HG02981 (cell line): Measurements from ENCODE around the gene SMYD1.

Source experiments
- ATAC-seq: cut with Tn5 transposase; IDR thresholded peaks from one replicate; pipeline ENCODE4 v1.9.1; 2021; ENCODE audit warnings: mild to moderate bottlenecking, moderate library complexity; ENCODE audit not compliant: unreplicated experiment

Gene SMYD1

GRCh38 chr2:88055371-88056128 is 12.1 kb upstream of the SMYD1 start, which contains the start of gene KRCC1:
Gene KRCC1 (minus strand): TSS chr2:88055783. CDS start chr2:88028563, 27,220 bp downstream.
- peak; percentile 92 for ATAC-seq

GRCh38 chr2:88057437-88057844 is 10.2 kb upstream of the SMYD1 start:
- ATAC-seq: no peak

DNA sequence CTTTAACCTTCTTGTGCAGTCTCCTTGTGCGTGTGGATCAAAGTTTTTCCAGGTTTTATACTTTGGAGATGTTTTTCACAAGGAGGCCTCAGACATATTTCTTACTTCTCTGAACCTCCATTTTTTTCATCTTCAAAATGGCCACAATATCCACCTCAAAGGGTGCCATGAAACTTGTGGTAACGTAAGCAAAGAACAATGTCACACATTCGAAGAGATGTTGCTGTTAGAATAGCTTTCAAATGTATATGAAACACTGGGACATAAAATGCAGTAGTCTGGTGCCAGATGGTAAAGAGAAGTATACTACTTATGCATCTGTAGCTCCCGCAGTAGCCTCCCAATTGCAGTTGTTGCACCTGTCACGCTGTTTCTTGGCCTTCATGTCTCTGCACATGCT is 9.4 kb upstream of the SMYD1 start:
- no peak for ATAC-seq

GRCh38 chr2:88059979-88060906 is 7.4 kb upstream of the SMYD1 start:
- ATAC-seq: peak; percentile 24

- ATAC-seq: no peak
Observed at GRCh38 chr2:88060907-88061275, 6.7 kb upstream of the SMYD1 start.

DNA sequence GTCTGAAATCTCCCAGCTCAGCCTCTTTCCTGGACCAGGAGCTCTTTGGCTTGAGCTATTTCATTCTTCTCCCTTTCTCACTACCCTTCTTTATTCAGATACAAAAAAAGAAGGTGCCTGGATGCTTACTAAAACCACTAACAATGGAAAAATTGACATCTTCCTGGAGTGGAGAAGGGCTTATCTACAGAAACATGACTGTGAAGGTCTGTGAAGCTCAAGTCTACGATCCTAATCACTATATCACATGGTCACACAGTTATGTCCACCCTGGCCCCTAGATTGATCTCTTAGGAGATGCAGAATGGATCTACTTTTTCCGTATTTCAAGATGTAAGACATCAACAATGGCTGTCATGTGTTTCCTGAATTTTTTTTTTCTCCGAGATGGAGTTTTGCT is 6.3 kb upstream of the SMYD1 start:
- no peak for ATAC-seq

- ATAC-seq: no peak
Observed at GRCh38 chr2:88066543-88066942, 1.1 kb upstream of the SMYD1 start.

- ATAC-seq: no peak
Observed at GRCh38 chr2:88067189-88067588, 436 bp upstream of the SMYD1 start.

DNA sequence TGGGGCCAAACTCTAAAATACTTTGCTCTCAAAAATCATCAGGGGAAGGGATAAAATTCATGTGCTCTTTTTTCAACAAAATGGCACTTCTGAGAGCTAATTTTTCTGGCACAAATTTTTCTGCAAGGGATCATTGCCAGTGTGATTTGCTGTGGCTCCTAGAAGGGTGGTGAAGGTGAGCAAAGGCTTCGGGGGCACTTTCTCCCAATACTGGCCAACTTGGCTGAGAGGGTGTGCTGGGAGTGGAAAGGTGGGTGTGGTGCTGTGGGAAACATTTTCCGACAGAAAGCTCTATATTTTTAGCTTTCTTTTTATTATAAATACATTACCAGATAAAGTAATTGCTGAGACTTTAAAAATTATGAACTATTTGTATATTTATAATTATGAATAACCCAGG is 419 bp downstream of the SMYD1 start:
- ATAC-seq: no peak

DNA sequence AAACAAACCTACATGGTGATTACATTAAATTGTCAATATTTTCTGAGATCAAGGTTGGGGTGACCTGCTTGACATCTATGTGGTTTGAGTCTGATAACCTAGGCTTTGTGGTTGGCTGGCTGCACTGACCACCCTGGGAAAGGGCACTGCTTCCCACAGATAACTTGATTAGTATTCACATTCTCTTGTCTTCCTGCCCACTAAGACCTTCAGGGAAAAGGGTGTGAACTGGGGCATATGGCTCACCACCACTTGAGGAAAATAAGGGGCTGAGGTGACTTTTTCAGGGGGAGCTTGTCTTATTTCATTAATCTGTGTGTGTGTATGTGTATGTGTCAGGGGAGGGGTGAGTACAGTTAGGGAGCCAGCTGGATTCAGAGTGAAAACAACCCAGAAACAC is 1.5 kb downstream of the SMYD1 start:
- ATAC-seq: no peak

DNA sequence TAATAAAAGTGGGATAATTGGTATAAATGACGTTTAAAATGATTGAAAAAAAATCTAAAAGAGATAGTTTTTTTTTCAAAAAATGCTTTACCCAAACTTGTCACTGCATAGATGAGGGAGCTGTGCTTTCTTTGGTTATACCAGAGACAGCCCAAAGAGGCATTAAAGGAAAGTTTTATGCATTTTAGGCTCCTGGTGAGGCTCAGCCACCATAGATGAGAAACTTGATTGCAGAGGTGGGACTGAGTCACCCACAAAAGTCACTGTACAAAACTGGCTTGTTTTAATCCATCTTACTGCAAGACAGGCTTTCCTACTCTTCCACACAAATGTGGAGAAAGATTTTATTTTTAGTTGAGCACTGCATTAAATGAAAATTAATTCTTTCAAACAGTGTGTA is 2.4 kb downstream of the SMYD1 start:
- ATAC-seq: no peak

GRCh38 chr2:88071365-88071764 is 3.7 kb downstream of the SMYD1 start:
- no peak for ATAC-seq

DNA sequence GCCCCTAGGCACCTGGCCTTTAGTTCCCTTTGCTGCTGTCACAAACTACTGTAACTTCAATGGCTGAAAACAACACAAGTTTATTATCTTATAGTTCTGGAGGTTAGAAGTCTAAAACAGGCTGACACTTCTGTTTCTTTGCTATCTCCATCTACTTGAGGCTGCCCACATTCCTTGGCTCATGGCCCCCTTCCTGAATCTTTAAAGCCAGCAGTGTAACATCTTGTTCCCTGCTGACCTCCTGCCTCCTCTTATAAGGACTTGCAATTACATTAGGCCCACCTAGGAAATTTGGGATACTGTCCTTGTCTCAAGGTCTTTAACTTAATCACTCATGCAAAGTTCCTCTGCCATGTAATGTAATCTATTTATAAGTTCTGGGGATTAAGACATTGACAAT is 6.5 kb downstream of the SMYD1 start:
- no peak for ATAC-seq

DNA sequence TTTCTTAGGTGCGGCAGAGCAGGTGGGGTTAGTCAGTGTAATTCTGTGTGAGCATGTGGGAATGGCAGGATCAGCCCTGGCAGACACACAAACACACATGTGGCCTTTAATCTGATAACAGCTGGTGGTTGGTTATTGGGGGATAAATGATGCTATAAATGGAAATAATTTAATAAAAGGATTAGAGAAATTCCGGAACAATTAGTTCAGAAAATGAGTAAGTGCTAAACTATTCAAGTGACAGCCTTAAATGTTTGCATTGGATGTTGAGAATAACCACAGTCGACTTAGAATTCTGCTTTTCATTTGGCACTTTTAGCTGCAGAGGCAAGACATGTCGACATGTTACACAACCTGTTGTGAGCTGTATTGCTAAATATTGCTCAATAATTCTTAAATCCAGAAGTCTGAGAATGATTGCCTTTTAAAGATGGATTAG is 7.2 kb downstream of the SMYD1 start:
- no peak for ATAC-seq

DNA sequence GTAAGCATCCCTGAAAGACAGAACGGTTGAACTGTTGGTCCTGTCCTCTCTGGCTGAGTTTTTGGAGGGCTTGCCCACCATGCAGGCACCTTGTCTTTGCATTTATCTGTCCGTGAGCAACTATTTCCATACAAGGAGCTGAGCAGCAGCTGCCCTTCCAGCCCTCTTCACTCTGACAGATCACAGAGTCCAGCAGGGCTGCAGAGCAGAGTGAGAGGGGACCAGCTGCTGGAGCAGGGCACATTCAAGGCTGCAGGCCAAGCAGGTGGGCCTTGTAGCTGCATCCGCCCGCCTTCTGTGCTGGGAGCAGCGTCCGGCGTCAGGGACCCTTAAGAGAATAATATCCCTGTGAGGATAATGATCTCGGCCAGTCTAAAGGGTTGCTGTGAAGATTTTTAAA is 9.5 kb downstream of the SMYD1 start:
- ATAC-seq: no peak

DNA sequence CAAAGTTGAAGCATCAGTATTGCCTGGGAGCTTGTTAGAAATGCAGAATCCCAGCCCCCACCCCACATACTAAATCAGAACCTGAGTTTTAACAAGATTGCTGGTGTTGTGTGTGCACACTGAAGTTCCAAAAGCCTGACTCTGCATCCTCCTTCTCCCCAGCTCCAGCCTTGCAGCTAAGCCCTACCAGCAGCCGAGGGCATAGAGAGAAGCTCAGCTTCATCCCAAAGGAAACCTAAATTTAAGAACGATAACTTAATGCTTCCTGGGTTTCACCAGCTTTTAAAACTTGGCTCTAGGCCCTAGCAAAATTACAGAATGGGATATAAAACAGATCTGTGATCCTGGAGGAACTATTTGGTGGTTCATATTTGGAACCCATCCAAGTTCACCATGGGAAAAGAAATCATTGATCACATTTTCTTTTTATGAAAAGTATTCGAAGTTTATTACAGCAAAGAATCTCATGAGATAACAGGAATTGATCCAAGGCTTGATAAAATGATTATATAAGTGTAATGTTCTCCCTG is 11.1 kb downstream of the SMYD1 start:
- ATAC-seq: no peak

- no peak for ATAC-seq
Observed at GRCh38 chr2:88080545-88080944, 12.9 kb downstream of the SMYD1 start.

GRCh38 chr2:88081924-88082608 is 14.4 kb downstream of the SMYD1 start:
- ATAC-seq: no peak

GRCh38 chr2:88082781-88083180 is 15.2 kb downstream of the SMYD1 start:
- ATAC-seq: no peak

- no peak for ATAC-seq
Observed at GRCh38 chr2:88085099-88085498, 17.5 kb downstream of the SMYD1 start.

GRCh38 chr2:88085602-88086001 is 18.0 kb downstream of the SMYD1 start:
- ATAC-seq: no peak
